ENCODE measurements around the gene OR13A1.
"Not testable (repeated sequence)": the region's sequence is repeated elsewhere in the genome, so short reads cannot be mapped to it uniquely, and the experiment has no call there.

OR13A1 gene

GRCh38 chr10:45280113-45280760, 35.2 kb downstream of the OR13A1 start:
- no peak for DNase-seq

- DNase-seq = no peak
Observed at GRCh38 chr10:45279682-45280081, 35.7 kb downstream of the OR13A1 start.

DNA sequence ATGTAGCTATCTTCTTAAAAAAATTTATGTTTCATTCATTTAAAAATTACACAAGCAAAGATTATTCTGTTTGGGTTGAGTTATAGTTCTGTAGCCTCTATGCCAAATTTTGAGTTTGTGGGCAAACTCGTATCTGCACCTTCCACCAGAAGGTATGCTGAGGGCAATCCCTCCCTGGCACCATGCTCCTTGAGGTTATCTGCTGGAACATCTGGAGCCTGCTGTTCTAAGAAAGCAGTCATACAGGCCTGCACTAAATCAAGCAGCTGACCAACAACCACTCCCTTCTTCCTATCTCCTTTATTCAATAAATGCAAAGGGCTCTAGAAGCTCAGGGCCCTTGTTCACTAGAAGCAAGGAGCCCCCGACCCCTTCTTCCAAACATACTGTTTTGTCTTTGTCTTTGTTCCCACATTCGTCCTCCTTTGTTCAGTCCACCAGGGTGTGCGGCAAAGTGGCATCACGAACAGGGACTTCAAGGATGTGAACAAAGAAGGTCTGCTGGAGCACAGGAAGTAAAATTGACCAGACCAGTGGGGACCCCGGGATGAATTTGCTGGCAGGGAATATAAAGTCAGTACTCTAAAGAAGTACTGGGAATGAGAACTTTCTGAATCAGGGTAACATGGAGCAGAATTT, 36.4 kb downstream of the OR13A1 start:
- no peak for DNase-seq

- DNase-seq = not testable (repeated sequence)
Observed at GRCh38 chr10:45276146-45276545, 39.3 kb downstream of the OR13A1 start.

DNA sequence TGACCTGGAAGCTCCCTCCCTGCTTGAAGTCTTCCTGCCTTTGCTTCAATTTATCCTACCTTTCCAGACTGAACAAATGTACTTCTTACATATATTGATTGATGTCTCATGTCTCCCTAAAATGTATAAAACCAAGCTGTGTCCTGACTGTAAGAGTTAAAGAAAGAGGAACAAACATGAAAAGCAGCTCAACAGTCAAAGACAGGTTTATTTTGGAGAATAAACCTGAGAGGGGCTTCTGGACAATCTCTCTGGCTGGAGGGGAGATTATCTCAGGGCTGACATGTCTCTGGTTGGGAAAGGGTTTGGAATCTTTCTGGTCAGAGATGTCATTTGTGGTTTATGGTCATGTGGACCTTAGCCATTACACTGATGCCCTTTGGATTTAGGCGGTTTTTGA, 41.0 kb downstream of the OR13A1 start:
- DNase-seq = no peak

DNA sequence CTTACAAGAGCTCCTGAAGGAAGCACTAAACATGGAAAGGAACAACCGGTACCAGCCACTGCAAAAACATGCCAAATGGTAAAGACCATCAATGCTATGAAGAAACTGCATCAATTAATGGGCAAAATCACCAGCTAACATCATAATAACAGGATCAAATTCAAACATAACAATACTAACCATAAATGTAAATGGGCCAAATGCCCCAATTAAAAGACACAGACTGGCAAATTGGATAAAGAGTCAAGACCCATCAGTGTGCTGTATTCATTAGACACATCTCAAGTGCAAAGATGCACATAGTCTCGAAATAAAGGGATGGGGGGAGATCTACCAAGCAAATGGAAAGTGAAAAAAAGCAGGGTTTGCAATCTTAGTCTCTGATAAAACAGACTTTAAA, 47.6 kb downstream of the OR13A1 start:
- DNase-seq = not testable (repeated sequence)

GRCh38 chr10:45265996-45266395, 49.4 kb downstream of the OR13A1 start:
- no peak for DNase-seq

- no peak for DNase-seq
Observed at GRCh38 chr10:45261946-45262345, 53.5 kb downstream of the OR13A1 start.

- no peak for DNase-seq
Observed at GRCh38 chr10:45261243-45261775, 54.1 kb downstream of the OR13A1 start.

- not testable (repeated sequence) for DNase-seq
Observed at GRCh38 chr10:45260635-45261034, 54.8 kb downstream of the OR13A1 start.

- not testable (repeated sequence) for DNase-seq
Observed at GRCh38 chr10:45259786-45260495, 55.5 kb downstream of the OR13A1 start.

GRCh38 chr10:45257600-45257999, 57.8 kb downstream of the OR13A1 start:
- peak; percentile 97 for DNase-seq

DNA sequence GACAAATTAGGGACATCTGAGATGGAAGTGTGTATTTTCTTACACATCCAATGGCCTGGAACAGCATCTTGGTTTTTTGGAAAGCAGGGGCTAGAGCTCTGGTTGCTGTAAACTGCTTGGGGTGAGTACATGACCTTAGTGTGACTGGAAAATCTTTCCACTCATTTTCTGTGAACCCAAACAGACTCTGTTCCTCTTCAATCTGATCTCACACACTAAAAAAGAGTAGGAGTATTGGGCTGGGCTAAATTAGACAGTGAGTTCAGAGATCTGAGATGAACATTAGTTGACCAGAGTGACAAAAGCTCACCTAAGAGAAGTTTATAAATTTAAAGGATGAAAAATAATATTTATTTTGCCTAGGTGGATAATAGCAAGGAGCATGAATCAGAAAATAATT, 59.2 kb downstream of the OR13A1 start:
- peak; percentile 74 for DNase-seq

- DNase-seq = peak; percentile 23
Observed at GRCh38 chr10:45255706-45256105, 59.7 kb downstream of the OR13A1 start.

- DNase-seq = no peak
Observed at GRCh38 chr10:45254892-45255291, 60.5 kb downstream of the OR13A1 start.

- DNase-seq = peak; percentile 78
Observed at GRCh38 chr10:45253183-45253914, 62.1 kb downstream of the OR13A1 start.

Measured in inflammatory macrophage treated with lipopolysaccharide for 4 hours (primary cell).